GM18517 (cell line): ENCODE data around the gene EEA1.
A peak's percentile ranks its signal among the peaks of the same experiment; 100 is the strongest.
"Not testable (repeated sequence)": the region's sequence is repeated elsewhere in the genome, so short reads cannot be mapped to it uniquely, and the experiment has no call there.

Source experiments
- ATAC-seq: cut with Tn5 transposase; IDR thresholded peaks from one replicate; pipeline ENCODE4 v1.9.1; 2021; ENCODE audit warnings: mild to moderate bottlenecking, moderate library complexity; ENCODE audit not compliant: unreplicated experiment

The EEA1 gene

GRCh38 chr12:92814584-92814983 lies 114.5 kb downstream of the EEA1 start:
- no peak for ATAC-seq

- ATAC-seq, result peak; percentile 56
Measured at GRCh38 chr12:92810370-92810769, 118.7 kb downstream of the EEA1 start.

- ATAC-seq, result no peak
Measured at GRCh38 chr12:92803903-92804302, 125.2 kb downstream of the EEA1 start.

DNA sequence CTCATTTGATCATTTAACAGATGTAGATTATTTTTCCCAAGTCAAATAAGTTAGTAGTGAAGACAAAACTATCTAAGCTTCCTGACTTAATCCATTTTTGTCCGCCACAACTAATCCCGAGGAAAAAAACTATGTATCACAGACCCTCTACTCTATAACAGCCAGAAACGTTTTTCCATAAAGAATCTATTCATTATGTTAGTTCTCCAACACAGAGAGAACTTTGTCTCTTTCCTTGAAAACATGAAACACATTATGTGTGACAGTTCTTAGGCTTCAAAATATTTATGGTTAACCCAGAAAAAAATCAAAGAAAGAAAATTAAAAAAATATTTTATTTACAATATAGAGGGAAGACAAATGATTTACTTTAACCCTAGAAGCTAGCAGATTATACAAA lies 126.2 kb downstream of the EEA1 start:
- no peak for ATAC-seq

- ATAC-seq, result no peak
Measured at GRCh38 chr12:92796650-92797049, 132.4 kb downstream of the EEA1 start.

DNA sequence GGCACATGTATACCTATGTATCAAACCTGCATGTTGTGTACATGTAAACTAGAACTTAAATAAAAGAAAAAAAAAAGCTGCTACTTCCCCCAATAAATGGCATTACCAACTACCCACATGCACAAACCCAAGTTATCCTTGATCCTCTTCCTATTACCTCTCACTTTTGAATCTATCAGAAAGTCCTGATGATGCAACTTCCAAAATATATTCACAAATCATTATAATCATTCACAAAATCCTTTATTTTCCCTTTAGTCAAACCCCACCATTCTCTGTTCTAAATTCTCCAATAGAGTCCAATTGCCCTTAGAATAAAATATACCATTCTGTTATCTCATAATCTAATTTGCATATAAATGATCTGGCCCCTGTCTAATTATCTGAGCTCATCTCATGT lies 134.3 kb downstream of the EEA1 start:
- ATAC-seq, result no peak

- ATAC-seq, result not testable (repeated sequence)
Measured at GRCh38 chr12:92794356-92794755, 134.7 kb downstream of the EEA1 start.

DNA sequence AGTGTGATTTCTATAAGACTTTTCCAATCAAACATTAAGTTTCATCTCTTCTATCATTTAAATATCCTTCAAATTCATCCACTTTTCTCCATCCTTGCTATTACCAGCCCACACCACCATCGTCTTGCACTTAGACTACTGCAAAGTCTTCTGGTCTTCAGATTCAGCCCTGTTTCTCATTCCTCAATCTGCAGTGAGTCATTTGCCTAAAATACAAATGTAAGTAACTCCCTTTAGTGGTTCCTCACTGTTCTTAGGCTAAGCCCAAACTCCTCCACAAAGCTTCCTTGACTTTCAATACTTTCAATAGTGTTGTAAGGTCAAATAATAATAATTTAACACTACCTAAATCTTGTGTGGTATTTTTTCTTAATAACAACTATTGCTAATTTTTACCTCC lies 143.1 kb downstream of the EEA1 start:
- ATAC-seq, result no peak

GRCh38 chr12:92785563-92785950 lies 143.5 kb downstream of the EEA1 start:
- no peak for ATAC-seq

DNA sequence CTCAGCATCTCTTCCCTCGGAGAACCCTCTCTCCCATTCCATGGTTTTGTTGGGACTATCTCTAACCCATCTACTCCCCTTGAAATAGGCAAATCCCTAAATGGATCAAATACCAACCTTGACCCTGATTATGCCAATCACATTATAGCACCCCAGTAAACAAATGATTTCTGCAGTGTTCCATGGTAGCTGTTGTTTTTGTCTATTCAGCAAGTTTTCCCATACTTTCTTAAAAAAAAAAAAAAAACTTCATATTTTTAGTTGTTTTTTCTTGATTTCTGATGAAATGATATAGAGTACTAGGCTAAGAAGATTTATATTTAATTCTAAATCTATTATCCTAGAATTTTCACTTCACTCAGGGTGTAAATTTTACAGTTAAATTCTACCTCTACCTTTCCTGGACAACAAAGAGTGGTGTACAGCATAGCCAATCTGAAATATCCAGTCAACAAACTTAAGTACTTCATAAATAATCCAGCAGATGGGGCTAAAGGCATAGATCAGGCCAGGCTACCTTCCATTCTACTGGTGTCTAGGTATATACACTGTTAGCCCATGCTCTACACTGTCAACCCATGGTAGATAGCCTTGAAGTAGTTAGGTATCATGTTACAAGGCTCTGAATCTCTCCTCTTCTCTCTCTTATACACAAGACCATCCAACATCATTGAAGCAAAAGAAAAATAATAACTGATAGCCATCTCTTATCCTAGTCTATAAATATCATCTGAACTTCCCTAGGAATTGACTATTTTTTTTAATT lies 144.1 kb downstream of the EEA1 start:
- ATAC-seq, result peak; percentile 94

DNA sequence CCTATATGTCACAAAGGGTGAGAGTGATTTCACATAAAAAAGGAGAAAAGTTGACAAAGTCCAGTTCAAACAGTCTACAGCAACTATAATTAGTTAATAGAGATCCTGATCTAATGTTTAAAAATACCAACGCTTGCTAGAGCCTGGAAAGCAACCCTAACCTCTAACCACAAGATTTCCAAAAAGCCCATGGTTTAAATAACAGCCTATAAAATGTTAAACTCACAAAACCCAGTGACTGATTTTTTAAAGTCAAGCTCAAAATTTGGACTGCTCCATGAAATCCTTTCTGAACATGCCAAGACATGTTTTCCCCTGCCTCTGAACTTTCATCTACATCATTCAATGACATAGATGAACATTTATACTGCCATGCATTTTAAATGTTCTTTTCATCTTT lies 144.7 kb downstream of the EEA1 start:
- ATAC-seq, result no peak

- ATAC-seq, result no peak
Measured at GRCh38 chr12:92779902-92780301, 149.2 kb downstream of the EEA1 start.

DNA sequence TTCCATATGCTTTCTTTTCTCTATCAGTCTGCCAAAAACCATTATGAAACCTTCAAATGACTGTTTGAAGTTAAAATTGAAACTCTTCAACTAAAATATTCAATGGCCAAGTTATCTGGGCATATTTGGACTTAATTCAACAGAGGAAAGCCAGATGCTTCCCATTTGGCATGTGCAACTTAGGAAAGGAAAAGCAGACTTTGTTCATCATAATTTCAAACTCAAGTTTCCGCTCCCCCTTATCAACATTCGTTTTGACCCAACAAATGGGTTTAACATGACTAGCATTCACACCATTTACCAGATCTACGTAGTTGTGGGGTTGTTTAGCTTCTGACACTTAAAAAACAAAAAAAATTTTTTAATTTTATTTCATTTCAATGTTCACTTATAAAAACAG lies 150.6 kb downstream of the EEA1 start:
- ATAC-seq, result no peak

- ATAC-seq, result no peak
Measured at GRCh38 chr12:92775416-92775815, 153.7 kb downstream of the EEA1 start.

DNA sequence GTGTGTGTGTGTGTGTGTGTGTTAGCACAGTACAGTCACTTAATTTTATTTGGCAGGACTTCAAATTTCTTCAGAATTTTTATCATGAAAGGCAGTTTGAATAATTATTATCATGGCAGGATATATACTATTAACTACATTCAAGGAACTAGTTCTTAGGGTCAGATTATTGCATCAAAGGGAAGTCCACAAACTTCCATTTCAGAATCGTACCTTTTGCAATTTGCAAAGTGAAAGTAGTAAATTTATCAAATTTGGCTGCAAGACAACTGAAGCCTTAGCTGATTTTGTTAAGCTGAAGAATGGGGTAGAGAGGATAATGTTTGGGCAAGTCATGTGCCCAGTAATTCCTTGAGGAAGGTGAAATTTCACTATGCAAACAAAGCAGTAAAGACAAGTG lies 158.1 kb downstream of the EEA1 start:
- ATAC-seq, result no peak

DNA sequence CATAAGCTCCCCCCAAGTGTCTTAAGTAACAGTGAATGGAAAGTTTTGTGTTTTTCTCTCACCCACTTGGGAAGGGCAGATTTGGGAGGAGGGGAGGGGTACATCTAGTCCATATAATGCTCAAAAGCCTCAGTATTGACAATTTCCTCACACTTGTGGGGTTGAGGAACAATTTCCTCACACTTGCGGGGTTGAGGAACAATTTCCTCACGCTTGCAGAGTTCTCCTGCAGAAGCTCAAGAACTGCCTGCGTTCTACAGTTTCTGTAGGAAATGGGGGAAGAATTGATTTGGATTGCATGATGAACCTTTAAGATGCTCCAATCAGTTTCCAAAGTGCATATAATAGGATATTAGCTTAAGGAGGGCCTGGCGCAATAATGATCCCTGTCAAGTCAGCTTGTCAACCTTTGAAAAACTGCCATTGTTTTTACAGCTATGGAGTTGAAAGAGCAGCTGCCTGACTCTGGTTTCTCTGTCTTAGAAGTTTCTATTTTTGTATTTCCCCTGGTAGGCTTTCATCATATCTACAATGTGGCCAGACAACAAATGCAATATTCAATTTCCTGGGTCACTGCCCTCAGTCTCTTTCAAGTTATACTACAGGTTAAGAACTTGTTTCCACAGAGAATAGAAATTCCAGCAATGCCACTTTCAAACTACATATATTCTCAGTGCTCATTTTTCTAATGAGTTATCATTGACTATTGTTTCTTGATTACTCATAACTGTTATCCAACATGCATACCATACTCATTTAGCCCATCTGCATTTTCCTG lies 159.8 kb downstream of the EEA1 start:
- ATAC-seq, result peak; percentile 90

GRCh38 chr12:92765871-92766270 lies 163.2 kb downstream of the EEA1 start:
- ATAC-seq, result no peak

DNA sequence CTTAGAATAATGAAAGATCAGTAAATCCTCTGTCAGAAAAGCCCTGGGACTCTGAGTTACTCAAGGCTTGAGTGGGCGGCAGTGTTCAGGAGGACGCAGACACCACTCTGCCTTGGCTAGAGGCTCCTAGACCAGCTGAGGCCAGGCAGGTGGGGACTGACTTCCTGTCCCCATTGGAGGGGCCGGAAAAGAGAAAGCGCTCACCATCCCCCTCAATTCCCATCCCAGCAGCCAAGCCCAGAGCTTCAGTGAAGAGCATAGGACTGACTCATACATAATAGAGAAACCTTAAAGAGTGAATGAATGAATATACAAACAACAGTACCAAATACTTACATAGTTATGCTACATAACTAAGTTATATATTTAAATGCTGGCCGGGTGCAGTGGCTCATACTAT lies 164.3 kb downstream of the EEA1 start:
- ATAC-seq, result no peak

DNA sequence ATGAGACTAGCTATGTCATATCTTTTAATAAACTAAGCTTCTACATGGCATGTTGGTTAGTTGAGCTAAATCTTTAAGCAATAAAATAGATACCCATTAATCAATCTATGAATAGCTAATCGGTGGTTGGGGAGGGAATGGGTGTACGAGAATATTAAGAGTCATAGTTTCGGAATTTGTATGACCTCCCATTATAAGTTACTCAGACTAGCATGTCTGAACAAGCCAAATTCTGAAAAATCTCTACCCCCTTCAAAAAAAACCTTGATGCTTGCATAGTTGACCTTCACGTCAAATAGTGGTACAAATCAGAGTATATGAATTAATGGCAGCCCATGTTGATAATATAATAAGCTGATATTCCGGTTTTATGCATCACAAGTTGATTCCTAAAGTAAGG lies 166.3 kb downstream of the EEA1 start:
- no peak for ATAC-seq

- ATAC-seq, result no peak
Measured at GRCh38 chr12:92759634-92760268, 169.3 kb downstream of the EEA1 start.

GRCh38 chr12:92757597-92758121 lies 171.4 kb downstream of the EEA1 start:
- ATAC-seq, result no peak
